K562 (cell line): ENCODE data around the gene AGPAT1.
"Not testable (repeated sequence)": the region's sequence is repeated elsewhere in the genome, so short reads cannot be mapped to it uniquely, and the experiment has no call there.

Experiments
- ATF7 ChIP-seq: fragments of 450-650 bp; IDR thresholded peaks from 2 replicates; pipeline ENCODE4 v1.7.1; 2014; ENCODE audit warnings: mild to moderate bottlenecking, moderate library complexity
- GATA2 ChIP-seq: sonication (generic); formaldehyde crosslinking; IDR thresholded peaks from 2 replicates; pipeline ENCODE4 v1.4.0; 2020; ENCODE audit warnings: mild to moderate bottlenecking, missing genetic modification reagents
- HDAC1 ChIP-seq, 2 experiments: fragments of 450-650 bp; IDR thresholded peaks; 2 replicates each; pipeline ENCODE4 v1.6.1; 2016 to 2017; ENCODE audit warnings: inconsistent platforms in 1 of 2, mild to moderate bottlenecking in 1 of 2, moderate library complexity in 1 of 2
- SMC3 ChIP-seq: conservative IDR thresholded peaks from 2 replicates; pipeline ENCODE4 v1.6.1; 2011; ENCODE audit warnings: low read depth, low read length, improper control_type of control experiment; ENCODE audit not compliant: insufficient read depth
- SP1 ChIP-seq: sonication (generic); formaldehyde crosslinking; IDR thresholded peaks from 2 replicates; pipeline ENCODE4 v1.8.1; 2022; ENCODE audit warnings: mild to moderate bottlenecking, missing genetic modification reagents
- TF ChIP-seq, protein P1 (sequence below), 3 experiments: IDR thresholded peaks in 2 of 3; conservative IDR thresholded peaks in 1 of 3; 2 replicates each; pipeline ENCODE4 v1.5.1; 2011 to 2012; ENCODE audit warnings: low read length in 3 of 3, mild to moderate bottlenecking in 3 of 3, control low read depth in 2 of 3, improper control_type of control experiment in 1 of 3, inconsistent platforms in 1 of 3, low read depth in 1 of 3, mixed read lengths in 1 of 3, moderate library complexity in 1 of 3; ENCODE audit not compliant: insufficient read depth in 2 of 3

DNA sequence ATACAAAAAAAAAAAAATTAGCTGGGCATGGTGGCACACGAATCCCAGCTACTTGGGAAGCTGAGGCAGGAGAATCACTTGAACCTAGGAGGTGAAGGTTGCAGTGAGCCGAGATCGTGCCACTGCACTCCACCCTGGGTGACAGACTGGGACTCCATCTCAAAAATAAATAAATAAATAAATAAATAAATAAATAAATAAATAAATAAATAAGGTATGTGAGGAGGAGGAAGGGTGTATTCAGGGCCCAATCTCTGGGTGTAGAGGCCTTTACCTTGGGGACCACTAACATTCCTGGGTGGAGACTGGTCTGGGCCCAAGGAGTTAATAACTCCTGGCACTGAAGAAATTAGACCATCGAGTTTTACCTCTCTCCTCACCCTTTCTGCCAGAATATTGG, 35.5 kb upstream of the AGPAT1 start:
- not testable (repeated sequence) for TF ChIP-seq GATA2; HDAC1 (IDR thresholded peaks at IDR 0.05); SP1 (CRISPR knock-in tag); SMC3; ATF7
- TF ChIP-seq, protein P1, sequence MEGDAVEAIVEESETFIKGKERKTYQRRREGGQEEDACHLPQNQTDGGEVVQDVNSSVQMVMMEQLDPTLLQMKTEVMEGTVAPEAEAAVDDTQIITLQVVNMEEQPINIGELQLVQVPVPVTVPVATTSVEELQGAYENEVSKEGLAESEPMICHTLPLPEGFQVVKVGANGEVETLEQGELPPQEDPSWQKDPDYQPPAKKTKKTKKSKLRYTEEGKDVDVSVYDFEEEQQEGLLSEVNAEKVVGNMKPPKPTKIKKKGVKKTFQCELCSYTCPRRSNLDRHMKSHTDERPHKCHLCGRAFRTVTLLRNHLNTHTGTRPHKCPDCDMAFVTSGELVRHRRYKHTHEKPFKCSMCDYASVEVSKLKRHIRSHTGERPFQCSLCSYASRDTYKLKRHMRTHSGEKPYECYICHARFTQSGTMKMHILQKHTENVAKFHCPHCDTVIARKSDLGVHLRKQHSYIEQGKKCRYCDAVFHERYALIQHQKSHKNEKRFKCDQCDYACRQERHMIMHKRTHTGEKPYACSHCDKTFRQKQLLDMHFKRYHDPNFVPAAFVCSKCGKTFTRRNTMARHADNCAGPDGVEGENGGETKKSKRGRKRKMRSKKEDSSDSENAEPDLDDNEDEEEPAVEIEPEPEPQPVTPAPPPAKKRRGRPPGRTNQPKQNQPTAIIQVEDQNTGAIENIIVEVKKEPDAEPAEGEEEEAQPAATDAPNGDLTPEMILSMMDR (IDR thresholded peaks at IDR 0.05 in 2 of 3, conservative IDR thresholded peaks at IDR 0.05 in 1 of 3; ENCODE audit: insufficient read depth in 2 of 3, low read depth in 1 of 3, low read length in 3 of 3): not testable (repeated sequence)
